Thyroid gland (tissue), 4 donors: Measurements from ENCODE around the gene CADPS. TPM values are rescaled to one million over a fixed set of nuclear protein-coding genes. Genes with fewer than 3 reads are reported as not detected.

Experiments used
- DNase-seq, 2 donors: peaks; one replicate each; pipeline ENCODE4 v3.0.0-alpha.2; 2019
- H3K27ac ChIP-seq, 3 donors: fragments of 200-600 bp; sonication (generic); 1 replicate in 2 of 3; 2 replicates in 1 of 3; pipeline ENCODE4 v1.5.1; 2016 to 2019; ENCODE audit warnings: mild to moderate bottlenecking in 1 of 3, moderate library complexity in 1 of 3
- H3K27me3 ChIP-seq: fragments of 200-600 bp; sonication (generic); one replicate; pipeline ENCODE4 v1.5.1; 2019
- H3K36me3 ChIP-seq, 2 donors: fragments of 200-600 bp; sonication (generic); one replicate each; pipeline ENCODE4 v1.5.1; 2016 to 2019
- H3K4me1 ChIP-seq, 2 donors: fragments of 200-600 bp; sonication (generic); one replicate each; pipeline ENCODE4 v1.5.1; 2017 to 2019
- H3K4me3 ChIP-seq, 3 donors: fragments of 200-600 bp; sonication (generic); replicated peaks in 1 of 3; 1 replicate in 2 of 3; 2 replicates in 1 of 3; pipeline ENCODE4 v1.5.1; 2016; ENCODE audit warnings: mild to moderate bottlenecking in 1 of 3
- H3K9me3 ChIP-seq: fragments of 200-600 bp; sonication (generic); one replicate; pipeline ENCODE4 v1.5.1; 2017
- CTCF ChIP-seq, 6 experiments: fragments of 200-600 bp in 3 of 6; fragments of 450-650 bp in 3 of 6; sonication (generic) in 3 of 6; IDR thresholded peaks; one replicate each; pipeline ENCODE4 v1.5.1; 2016 to 2019; ENCODE audit warnings: antibody characterized with exemption in 6 of 6, mild to moderate bottlenecking in 2 of 6, inconsistent platforms in 1 of 6, moderate library complexity in 1 of 6
- POLR2A ChIP-seq, 2 donors: fragments of 450-650 bp; IDR thresholded peaks; one replicate each; pipeline ENCODE4 v1.6.1; 2017; ENCODE audit warnings: antibody characterized with exemption in 2 of 2, mild to moderate bottlenecking in 2 of 2, moderate library complexity in 1 of 2
- WGBS, 2 donors: methylation state at CpG; one replicate each; pipeline ENCODE4 v1.1.5; 2017; 5-methylcytosine and 5-hydroxymethylcytosine counted together
- intact Hi-C: fragments of 100-400 bp; cut with DNase I; formaldehyde crosslinking; loops from one replicate; pipeline ENCODE4 v1.15.1; 2023
- total RNA-seq, 4 donors: library from RNA; depleted of rRNA; stranded (reverse); fragments of >200 nt; gene quantifications; one replicate each; pipeline ENCODE4 v1.2.3, GENCODE V29; 2016

CADPS gene
- total RNA-seq, 4 donors from 2014 or later, result 1.6 to 9.5 TPM; not detected in 2

- Histone ChIP-seq H3K4me3 (no peak overlapping the region), H3K36me3 (no peaks in the 10 kb centered on the region), H3K4me1 (peaks cover 3 to 26% of the 10 kb centered on the region in 2 donors), H3K27me3 (peaks cover 34% of the 10 kb centered on the region), H3K9me3 (no peaks in the 10 kb centered on the region), H3K27ac (no peak overlapping the region)
- TF ChIP-seq CTCF (IDR thresholded peaks at IDR 0.05) (no peak), POLR2A (IDR thresholded peaks at IDR 0.05) (no peak)
- DNase-seq, result no peak
- intact Hi-C loops, result no loop called here
- 6 to 7% methylated on average over 38 to 48 of the region's 58 CpGs for WGBS, 2 donors
Measured at GRCh38 chr3:62368705-62369475, 506.3 kb downstream of the CADPS start.

GRCh38 chr3:62368290-62368704 lies 506.9 kb downstream of the CADPS start:
- Histone ChIP-seq H3K9me3 (no peaks in the 10 kb centered on the region), H3K27ac (no peak overlapping the region), H3K4me3 (no peak overlapping the region), H3K27me3 (peaks cover 34% of the 10 kb centered on the region), H3K4me1 (peaks cover 3 to 22% of the 10 kb centered on the region in 2 donors), H3K36me3 (no peaks in the 10 kb centered on the region)
- intact Hi-C loops, result no loop called here
- no peak for DNase-seq
- no peak for TF ChIP-seq CTCF (IDR thresholded peaks at IDR 0.05)
- TF ChIP-seq POLR2A (IDR thresholded peaks at IDR 0.05), result no peak
- WGBS, 2 donors, result 6 to 8% methylated on average over 11 to 15 of the region's 19 CpGs

GRCh38 chr3:62367763-62368195 lies 507.4 kb downstream of the CADPS start:
- intact Hi-C loops, result no loop called here
- H3K27me3 ChIP-seq, result peaks cover 34% of the 10 kb centered on the region
- 2 to 12% methylated on average over 25 of the region's 25 CpGs for WGBS, 2 donors

GRCh38 chr3:62366126-62366484 lies 509.1 kb downstream of the CADPS start:
- no peak for TF ChIP-seq CTCF (IDR thresholded peaks at IDR 0.05)
- no peak for TF ChIP-seq POLR2A (IDR thresholded peaks at IDR 0.05)
- Histone ChIP-seq H3K4me3 (no peak overlapping the region), H3K36me3 (no peaks in the 10 kb centered on the region), H3K4me1 (peaks cover 3 to 11% of the 10 kb centered on the region in 2 donors), H3K27ac (no peak overlapping the region), H3K27me3 (peaks cover 27% of the 10 kb centered on the region), H3K9me3 (no peaks in the 10 kb centered on the region)
- intact Hi-C loops, result no loop called here
- DNase-seq, result no peak
- WGBS, 2 donors, result 20 to 24% methylated on average over 4 of the region's 4 CpGs

More at GRCh38 chr3:62367763-62368195, 507.4 kb downstream of the CADPS start:
- Histone ChIP-seq H3K9me3 (no peaks in the 10 kb centered on the region), H3K27ac (no peak overlapping the region), H3K4me1 (peaks cover 3 to 19% of the 10 kb centered on the region in 2 donors), H3K36me3 (no peaks in the 10 kb centered on the region), H3K4me3 (no peak overlapping the region)
- TF ChIP-seq POLR2A (IDR thresholded peaks at IDR 0.05), result no peak
- TF ChIP-seq CTCF (IDR thresholded peaks at IDR 0.05), result no peak
- no peak for DNase-seq

GRCh38 chr3:62365391-62366125 lies 509.7 kb downstream of the CADPS start:
- WGBS, 2 donors, result 23 to 28% methylated on average over 16 of the region's 16 CpGs

More at GRCh38 chr3:62365391-62366125, 509.7 kb downstream of the CADPS start:
- intact Hi-C loops, result no loop called here
- TF ChIP-seq POLR2A (IDR thresholded peaks at IDR 0.05), result no peak
- TF ChIP-seq CTCF (IDR thresholded peaks at IDR 0.05), result no peak
- Histone ChIP-seq H3K27me3 (peaks cover 27% of the 10 kb centered on the region), H3K36me3 (no peaks in the 10 kb centered on the region), H3K4me3 (no peak overlapping the region), H3K4me1 (peaks cover 3 to 11% of the 10 kb centered on the region in 2 donors), H3K27ac (no peak overlapping the region), H3K9me3 (no peaks in the 10 kb centered on the region)
- no peak for DNase-seq
